Right atrium auricular region (tissue), 2 donors: Measurements from ENCODE around the gene KLRG1. TPM values are rescaled to one million over a fixed set of nuclear protein-coding genes. Genes with fewer than 3 reads are reported as not detected.

ENCODE experiments used
- DNase-seq: peaks from one replicate; pipeline ENCODE4 v3.0.0-alpha.2; 2019; ENCODE audit warnings: low spot score
- H3K27ac ChIP-seq, 2 donors: fragments of 200-600 bp; sonication (generic); 1 replicate in 1 of 2; 2 replicates in 1 of 2; pipeline ENCODE4 v1.5.1; 2016 to 2019
- H3K27me3 ChIP-seq, 2 donors: fragments of 200-600 bp; sonication (generic); one replicate each; pipeline versions ENCODE4 v1.5.1 to v1.6.0; 2017 to 2019
- H3K36me3 ChIP-seq: fragments of 200-600 bp; sonication (generic); one replicate; pipeline ENCODE4 v1.5.1; 2016
- H3K4me1 ChIP-seq, 2 donors: fragments of 200-600 bp; sonication (generic); one replicate each; pipeline versions ENCODE4 v1.5.1 to v1.6.0; 2017 to 2019
- H3K4me3 ChIP-seq, 2 donors: fragments of 200-600 bp; sonication (generic); 1 replicate in 1 of 2; 2 replicates in 1 of 2; pipeline ENCODE4 v1.5.1; 2017 to 2019; ENCODE audit warnings: mild to moderate bottlenecking in 1 of 2, moderate library complexity in 1 of 2
- H3K9me3 ChIP-seq, 2 donors: fragments of 200-600 bp; sonication (generic); one replicate each; pipeline ENCODE4 v1.5.1; 2019
- CTCF ChIP-seq, 2 donors: fragments of 200-600 bp; sonication (generic); IDR thresholded peaks; one replicate each; pipeline ENCODE4 v1.5.1; 2019; ENCODE audit warnings: antibody characterized with exemption in 2 of 2
- total RNA-seq, 2 donors: library from RNA; depleted of rRNA; stranded (reverse); fragments of >200 nt; gene quantifications; one replicate each; pipeline ENCODE4 v1.1.0, GENCODE V29; 2016

The KLRG1 gene
- total RNA-seq, 2 donors from 2014 or later = 1.7 to 3.3 TPM

GRCh38 chr12:8948701-8949341 lies 40.5 kb upstream of the KLRG1 start:
- DNase-seq = no peak
- peak overlapping the region; percentile 76 to 79 for H3K4me3 ChIP-seq
- H3K36me3 ChIP-seq = peaks cover 25% of the 10 kb centered on the region

GRCh38 chr12:8949342-8950220 lies 39.8 kb upstream of the KLRG1 start, which contains the start of gene M6PR:
Gene M6PR, minus strand, starts transcription at chr12:8949645. Its CDS starts 3,241 bp downstream, at chr12:8946404.
- no peaks in the 10 kb centered on the region for H3K27me3 ChIP-seq
- H3K4me3 ChIP-seq = peak within 1 kb of the TSS; percentile 76 to 79
- no peaks in the 10 kb centered on the region for H3K9me3 ChIP-seq
- peaks cover 17% of the 10 kb centered on the region for H3K36me3 ChIP-seq
- H3K4me1 ChIP-seq = peaks cover 0 to 27% of the 10 kb centered on the region in 2 donors
- peak in 1 of 2 donors; percentile 67 for TF ChIP-seq CTCF (IDR thresholded peaks at IDR 0.05)
- H3K27ac ChIP-seq = peak within 1 kb of the TSS; percentile 93 to 99
- DNase-seq = peak; percentile 95

More at GRCh38 chr12:8948701-8949341, 40.5 kb upstream of the KLRG1 start:
- Histone ChIP-seq H3K27ac (peak overlapping the region; percentile 93 to 99), H3K4me1 (peaks cover 0 to 27% of the 10 kb centered on the region in 2 donors), H3K27me3 (no peaks in the 10 kb centered on the region), H3K9me3 (no peaks in the 10 kb centered on the region)
- no peak for TF ChIP-seq CTCF (IDR thresholded peaks at IDR 0.05)

DNA sequence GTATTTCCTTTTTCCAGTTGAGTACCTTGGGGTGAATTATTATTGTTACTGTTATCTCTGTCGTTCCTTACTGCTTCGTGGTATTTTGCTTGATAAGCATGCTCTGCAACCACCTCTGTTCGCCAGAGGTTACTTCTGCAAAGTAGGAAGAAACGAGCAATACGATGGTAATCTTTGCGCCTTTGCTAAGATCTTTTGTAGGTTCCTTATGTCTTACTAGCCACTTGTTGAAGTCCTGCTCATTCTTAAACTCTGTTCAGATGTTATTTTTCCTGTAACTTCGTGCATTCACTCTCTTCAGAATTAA lies 39.2 kb upstream of the KLRG1 start:
- peak in 1 of 2 donors; percentile 13 for TF ChIP-seq CTCF (IDR thresholded peaks at IDR 0.05)
- H3K9me3 ChIP-seq = no peaks in the 10 kb centered on the region
- peak overlapping the region; percentile 76 to 79 for H3K4me3 ChIP-seq
- no peaks in the 10 kb centered on the region for H3K27me3 ChIP-seq
- peaks cover 0 to 27% of the 10 kb centered on the region in 2 donors for H3K4me1 ChIP-seq
- H3K27ac ChIP-seq = peak overlapping the region; percentile 93 to 99
- peaks cover 11% of the 10 kb centered on the region for H3K36me3 ChIP-seq
- DNase-seq = no peak

DNA sequence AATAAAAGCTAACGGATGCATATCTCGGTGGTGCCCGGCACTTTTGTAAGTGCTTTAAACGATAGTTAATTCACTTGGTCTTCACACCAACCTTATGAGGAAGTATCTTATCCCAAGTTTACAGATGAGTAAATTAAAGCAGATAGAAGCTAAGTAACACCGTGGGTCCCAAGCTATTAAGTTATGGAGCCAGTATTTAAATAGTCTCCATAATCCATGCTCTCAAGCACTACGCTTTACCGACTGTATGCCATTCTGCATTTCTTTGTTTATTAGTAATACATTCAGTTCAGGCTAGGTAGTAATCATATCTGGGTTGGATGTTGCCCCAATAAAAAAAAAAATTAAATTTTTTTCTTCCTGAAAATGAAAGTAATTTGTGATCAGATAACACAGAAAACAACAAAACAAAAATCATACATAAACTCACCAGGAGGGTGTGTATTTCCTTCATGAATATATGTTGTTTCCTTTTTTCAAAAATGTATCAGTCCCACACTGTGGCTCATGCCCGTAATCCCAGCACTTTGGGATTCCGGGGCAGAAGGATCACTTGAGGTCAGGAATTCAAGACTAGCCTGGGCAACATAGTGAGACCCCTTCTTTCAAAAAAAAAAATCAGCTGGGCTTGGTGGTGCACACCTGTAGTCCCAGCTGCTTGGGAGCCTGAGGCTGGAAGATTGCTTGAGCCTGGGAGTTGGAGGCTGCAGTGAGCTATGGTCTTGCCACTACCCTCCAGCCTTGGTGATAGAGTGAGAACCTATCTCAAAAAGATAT lies 38.5 kb upstream of the KLRG1 start:
- Histone ChIP-seq H3K9me3 (no peaks in the 10 kb centered on the region), H3K4me3 (peak overlapping the region; percentile 76 to 79), H3K27ac (peak overlapping the region; percentile 93 to 99), H3K36me3 (peaks cover 4% of the 10 kb centered on the region), H3K4me1 (peaks cover 0 to 27% of the 10 kb centered on the region in 2 donors), H3K27me3 (no peaks in the 10 kb centered on the region)
- DNase-seq = no peak
- TF ChIP-seq CTCF (IDR thresholded peaks at IDR 0.05) = no peak

GRCh38 chr12:8951744-8952143 lies 37.6 kb upstream of the KLRG1 start:
- no peak overlapping the region for H3K4me3 ChIP-seq
- no peak overlapping the region for H3K27ac ChIP-seq
- H3K36me3 ChIP-seq = no peaks in the 10 kb centered on the region
- peaks cover 0 to 27% of the 10 kb centered on the region in 2 donors for H3K4me1 ChIP-seq
- H3K27me3 ChIP-seq = no peaks in the 10 kb centered on the region
- TF ChIP-seq CTCF (IDR thresholded peaks at IDR 0.05) = no peak
- DNase-seq = no peak
- H3K9me3 ChIP-seq = no peaks in the 10 kb centered on the region
